ENCODE measurements around the gene SLC35F1.

The SLC35F1 gene

DNA sequence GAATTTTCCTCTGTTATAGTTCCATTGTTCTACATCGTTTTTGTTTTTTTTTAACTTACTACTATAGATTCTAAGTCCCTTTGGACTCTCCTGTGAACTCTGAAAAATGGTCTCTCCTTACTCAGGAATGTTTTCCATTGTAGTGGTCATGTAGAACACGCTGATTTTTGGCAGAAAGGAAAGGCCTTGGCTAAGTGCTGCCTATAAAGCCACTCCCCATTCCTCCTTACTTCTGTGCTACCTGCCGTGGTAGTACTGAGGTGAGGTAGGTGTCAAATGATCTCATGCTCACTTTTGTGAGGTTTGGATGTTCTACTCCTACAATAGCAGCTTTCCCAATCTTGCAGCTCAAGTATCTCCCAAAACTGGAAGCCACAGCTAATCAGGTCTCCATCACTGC is 270.7 kb downstream of the SLC35F1 start:
- DNase-seq (ENCODE audit: low read depth): no peak
- no peak overlapping the region for H3K4me3 ChIP-seq (ENCODE audit: control insufficient read depth, low read depth, low read length)
- TF ChIP-seq CTCF (IDR thresholded peaks at IDR 0.05; ENCODE audit: control insufficient read depth, insufficient read depth, low read depth, low read length, missing control alignments): no peak

DNA sequence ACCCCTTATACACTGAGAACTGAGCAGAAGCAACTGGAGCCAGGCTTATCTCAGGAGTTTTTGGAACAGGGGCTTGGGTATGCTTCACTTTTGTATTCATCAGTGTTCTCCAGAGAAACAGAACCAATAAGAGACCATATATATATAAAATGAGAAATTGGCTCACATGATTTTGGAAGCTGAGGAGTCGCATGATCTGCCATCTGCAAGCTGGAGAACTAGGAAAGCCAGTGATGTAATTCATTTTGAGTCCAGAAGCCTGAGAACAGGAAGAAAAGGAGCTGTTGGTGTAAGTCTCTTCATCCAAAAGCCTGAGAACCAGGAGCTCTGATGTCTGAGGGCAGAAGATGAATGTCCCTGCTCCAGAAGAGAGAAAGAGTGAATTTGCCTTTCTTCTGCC is 272.0 kb downstream of the SLC35F1 start:
- H3K4me3 ChIP-seq (ENCODE audit: control insufficient read depth, low read depth, low read length): no peak overlapping the region
- TF ChIP-seq CTCF (IDR thresholded peaks at IDR 0.05; ENCODE audit: control insufficient read depth, insufficient read depth, low read depth, low read length, missing control alignments): no peak
- no peak for DNase-seq (ENCODE audit: low read depth)

GRCh38 chr6:118186672-118187567 is 279.9 kb downstream of the SLC35F1 start:
- H3K4me3 ChIP-seq (ENCODE audit: control insufficient read depth, low read depth, low read length): no peak overlapping the region
- no peak for DNase-seq (ENCODE audit: low read depth)
- TF ChIP-seq CTCF (IDR thresholded peaks at IDR 0.05; ENCODE audit: control insufficient read depth, insufficient read depth, low read depth, low read length, missing control alignments): no peak

DNA sequence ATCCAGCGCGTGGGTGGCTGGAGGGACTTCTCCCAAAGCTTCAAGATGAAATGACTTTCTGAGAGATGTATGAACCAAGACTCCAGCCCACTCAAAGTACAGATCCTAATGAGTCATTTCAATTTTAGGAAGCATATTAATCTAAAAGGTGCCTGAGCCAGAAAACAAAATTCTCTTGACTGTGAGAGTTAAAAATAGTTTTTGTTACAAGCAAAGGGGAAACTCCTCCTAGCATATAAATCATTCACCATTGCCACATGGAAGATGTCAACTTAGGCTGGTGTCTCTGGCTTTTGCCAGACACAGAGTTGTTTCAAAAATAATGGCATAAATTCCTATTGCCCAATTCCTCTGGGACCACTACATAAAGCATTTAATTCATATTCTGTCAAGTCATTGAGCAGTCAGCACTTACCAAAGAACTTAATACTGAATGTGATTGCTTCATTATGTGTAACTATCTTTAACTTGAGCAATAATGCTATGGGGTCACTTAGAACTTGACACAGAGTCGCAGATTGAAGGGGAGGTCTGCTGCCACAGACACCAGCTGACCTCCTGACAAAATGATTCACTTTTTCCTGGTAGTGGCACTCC is 280.6 kb downstream of the SLC35F1 start:
- no peak overlapping the region for H3K4me3 ChIP-seq (ENCODE audit: control insufficient read depth, low read depth, low read length)
- peak; percentile 48 for DNase-seq (ENCODE audit: low read depth)
- TF ChIP-seq CTCF (IDR thresholded peaks at IDR 0.05; ENCODE audit: control insufficient read depth, insufficient read depth, low read depth, low read length, missing control alignments): no peak

DNA sequence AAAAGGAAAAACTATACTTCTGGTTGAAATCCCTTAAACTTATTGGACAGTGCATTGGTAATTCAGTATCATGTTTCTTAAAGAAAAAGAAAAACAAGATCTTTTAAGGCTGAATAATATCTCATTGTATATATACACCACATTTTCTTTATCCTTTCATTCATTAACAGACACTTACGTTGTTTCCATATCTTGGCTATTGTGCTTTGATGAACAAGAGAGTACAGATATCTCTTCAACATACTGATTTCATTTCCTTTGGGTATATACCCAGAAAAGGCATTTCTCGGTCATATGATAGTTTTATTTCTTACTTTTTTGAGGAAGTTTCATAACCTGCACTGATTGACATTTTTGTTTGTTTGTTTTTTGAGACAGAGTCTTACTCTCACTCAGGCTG is 281.5 kb downstream of the SLC35F1 start:
- TF ChIP-seq CTCF (IDR thresholded peaks at IDR 0.05; ENCODE audit: control insufficient read depth, insufficient read depth, low read depth, low read length, missing control alignments): no peak
- DNase-seq (ENCODE audit: low read depth): no peak
- no peak overlapping the region for H3K4me3 ChIP-seq (ENCODE audit: control insufficient read depth, low read depth, low read length)

DNA sequence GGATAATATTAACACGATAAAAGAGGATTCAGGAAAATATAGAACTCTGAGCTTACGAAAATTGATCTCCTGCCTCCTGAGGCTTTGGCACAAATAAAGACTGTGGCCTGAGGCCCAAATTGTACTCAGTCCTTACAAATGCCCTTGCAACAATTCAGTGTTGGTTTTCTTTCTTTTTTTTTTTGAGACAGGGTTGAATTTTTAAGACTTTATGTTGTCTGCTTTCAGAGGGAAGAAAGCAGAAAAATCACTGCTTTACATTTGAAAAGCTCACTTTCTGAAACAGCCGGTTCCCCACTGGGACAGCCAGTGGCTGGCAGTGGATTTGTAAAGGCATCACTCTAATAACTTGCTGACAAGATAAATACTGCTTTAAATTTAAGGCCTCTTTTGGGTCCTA is 290.5 kb downstream of the SLC35F1 start:
- TF ChIP-seq CTCF (IDR thresholded peaks at IDR 0.05; ENCODE audit: control insufficient read depth, insufficient read depth, low read depth, low read length, missing control alignments): no peak
- no peak for DNase-seq (ENCODE audit: low read depth)
- H3K4me3 ChIP-seq (ENCODE audit: control insufficient read depth, low read depth, low read length): no peak overlapping the region
